ENCODE measurements around the gene ITCH.

DNA sequence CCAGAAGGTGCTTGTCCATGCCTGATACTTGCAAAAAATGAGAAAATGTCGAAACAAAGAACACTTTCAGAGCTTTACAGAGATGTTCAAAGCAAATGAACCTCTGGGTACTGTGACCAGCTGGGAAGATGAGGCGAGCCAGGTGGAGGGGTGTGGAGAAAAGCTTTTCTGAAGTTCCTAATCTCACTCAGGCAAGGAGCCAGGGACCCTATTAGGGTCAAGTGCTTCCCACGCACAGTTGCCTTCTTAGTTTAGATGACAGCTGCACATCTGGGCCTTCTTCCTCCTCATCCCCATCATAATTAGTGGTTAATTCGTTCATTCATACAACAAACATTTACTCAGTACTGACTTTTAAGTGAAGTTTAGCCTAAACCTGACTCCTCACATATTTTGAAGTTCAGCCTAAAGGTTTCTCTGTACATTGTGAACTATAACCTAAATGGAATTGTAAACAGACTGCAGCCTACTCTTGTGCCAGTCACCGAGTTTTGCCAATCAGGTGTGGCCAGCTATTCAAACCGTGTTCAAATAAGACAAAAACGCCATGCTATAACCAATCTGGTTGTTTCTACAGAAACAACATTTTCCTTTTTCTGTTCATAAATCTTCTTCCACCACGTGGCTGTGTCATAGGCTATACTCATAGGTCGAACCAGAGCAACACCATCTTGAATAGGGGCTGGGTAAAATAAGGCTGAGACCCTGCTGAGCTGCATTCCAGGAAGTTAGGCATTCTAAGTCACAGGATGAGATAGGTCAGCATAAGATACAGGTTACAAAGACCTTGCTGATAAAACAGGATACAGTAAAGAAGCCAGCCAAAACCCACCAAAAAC, 40.6 kb upstream of the ITCH start:
- TF ChIP-seq C11orf30 (IDR thresholded peaks at IDR 0.05; ENCODE audit: low read depth) (no peak), SIN3A (IDR thresholded peaks at IDR 0.05; ENCODE audit: borderline replicate concordance in 2 of 2, control insufficient read depth in 1 of 2, low read depth in 2 of 2, low read length in 2 of 2) (no peak), PCBP1 (IDR thresholded peaks at IDR 0.05; ENCODE audit: low read depth, low read length, poor library complexity, severe bottlenecking) (no peak), MYBL2 (IDR thresholded peaks at IDR 0.05; ENCODE audit: low read depth) (no peak), MYBL2 (CRISPR knock-in tag; IDR thresholded peaks at IDR 0.05; ENCODE audit: borderline replicate concordance) (no peak), NCOA2 (IDR thresholded peaks at IDR 0.05; ENCODE audit: partially characterized antibody in 2 of 2) (no peak), SP1 (CRISPR knock-in tag; IDR thresholded peaks at IDR 0.05) (no peak), RFX5 (IDR thresholded peaks at IDR 0.05; ENCODE audit: low read depth, low read length) (no peak), ZNF280B (CRISPR knock-in tag; IDR thresholded peaks at IDR 0.05) (no peak), ESRRA (IDR thresholded peaks at IDR 0.05; ENCODE audit: borderline replicate concordance, low read depth) (no peak)
- TF ChIP-seq, protein P1, sequence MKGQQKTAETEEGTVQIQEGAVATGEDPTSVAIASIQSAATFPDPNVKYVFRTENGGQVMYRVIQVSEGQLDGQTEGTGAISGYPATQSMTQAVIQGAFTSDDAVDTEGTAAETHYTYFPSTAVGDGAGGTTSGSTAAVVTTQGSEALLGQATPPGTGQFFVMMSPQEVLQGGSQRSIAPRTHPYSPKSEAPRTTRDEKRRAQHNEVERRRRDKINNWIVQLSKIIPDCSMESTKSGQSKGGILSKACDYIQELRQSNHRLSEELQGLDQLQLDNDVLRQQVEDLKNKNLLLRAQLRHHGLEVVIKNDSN (CRISPR knock-in tag; IDR thresholded peaks at IDR 0.05), result no peak
- TF ChIP-seq, protein P2, sequence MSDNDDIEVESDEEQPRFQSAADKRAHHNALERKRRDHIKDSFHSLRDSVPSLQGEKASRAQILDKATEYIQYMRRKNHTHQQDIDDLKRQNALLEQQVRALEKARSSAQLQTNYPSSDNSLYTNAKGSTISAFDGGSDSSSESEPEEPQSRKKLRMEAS (CRISPR knock-in tag; IDR thresholded peaks at IDR 0.05), result no peak
